ENCODE data around the gene GPHN. TPM values are rescaled to one million over a fixed set of nuclear protein-coding genes. Genes with fewer than 3 reads are reported as not detected.

The GPHN gene
- total RNA-seq, 3 donors from 2014 or later, result 26.2 to 30.7 (median 28.4) TPM

DNA sequence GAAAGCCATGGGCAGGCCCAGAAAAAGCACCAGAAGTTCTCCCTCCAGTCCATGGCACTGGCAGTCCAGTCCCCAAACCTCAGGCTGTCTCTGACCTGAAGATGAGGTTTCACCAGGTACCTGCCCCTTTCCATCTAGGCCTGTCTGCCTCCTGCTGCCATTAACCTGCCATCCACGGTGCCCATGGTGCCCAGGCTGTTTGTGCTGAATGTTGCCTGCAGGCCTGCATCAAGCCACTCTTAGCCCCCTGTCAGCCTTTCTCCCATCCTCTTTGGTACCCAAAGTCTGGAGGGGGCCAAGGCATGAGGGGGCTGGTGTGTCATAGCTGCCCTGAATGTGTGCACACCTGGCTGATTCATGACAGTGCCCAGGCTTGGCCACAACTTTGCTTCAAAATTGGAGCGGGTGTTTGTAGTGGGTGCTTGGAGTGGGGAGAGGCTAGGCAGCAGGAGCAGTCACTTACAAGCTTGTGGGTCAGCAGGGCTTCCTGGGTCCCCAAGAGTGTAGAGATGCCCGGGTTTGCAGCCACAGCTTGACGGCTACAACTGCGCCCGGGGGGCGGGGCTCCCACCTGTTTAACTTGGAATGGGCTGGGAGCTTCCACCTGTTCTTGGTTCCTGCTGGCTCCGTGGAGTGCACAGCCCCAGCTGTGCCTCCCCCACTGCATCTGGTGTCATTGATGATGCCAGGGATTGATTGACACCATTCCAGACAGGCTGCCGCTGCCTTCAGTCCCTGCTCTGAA, 88.5 kb downstream of the GPHN start:
- DNase-seq (no peak), ATAC-seq (no peak)
- Mint-ChIP-seq H3K9me3 (peaks cover 15% of the 10 kb centered on the region), H3K4me3 (no peak overlapping the region), H3K27me3 (ENCODE audit: low read depth) (no peaks in the 10 kb centered on the region), H3K36me3 (ENCODE audit: insufficient read depth) (peaks cover 4% of the 10 kb centered on the region), H3K4me1 (ENCODE audit: low read depth) (no peaks in the 10 kb centered on the region)

DNA sequence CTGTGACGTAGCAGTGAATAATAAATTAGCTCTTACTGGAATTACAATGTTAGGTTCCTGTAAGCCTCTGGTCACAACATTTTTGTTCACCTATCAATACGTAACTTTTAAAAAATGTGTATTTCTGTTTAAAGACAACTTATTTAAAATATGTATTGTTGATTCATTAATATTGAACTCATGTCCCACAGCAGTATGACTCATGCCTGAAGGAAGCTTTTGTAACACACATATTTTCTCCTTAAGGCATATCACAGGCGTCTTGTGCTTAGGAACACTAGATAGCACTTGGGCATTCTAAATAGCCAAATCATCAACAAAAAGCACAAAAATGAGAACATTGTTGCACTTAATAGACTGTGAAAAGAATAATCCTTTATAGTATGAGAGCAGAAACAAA, 92.5 kb downstream of the GPHN start:
- Mint-ChIP-seq H3K9me3 (peaks cover 4% of the 10 kb centered on the region), H3K4me1 (ENCODE audit: low read depth) (peaks cover 9% of the 10 kb centered on the region), H3K36me3 (ENCODE audit: insufficient read depth) (no peaks in the 10 kb centered on the region), H3K4me3 (no peak overlapping the region), H3K27me3 (ENCODE audit: low read depth) (no peaks in the 10 kb centered on the region)
- ATAC-seq, result no peak
- DNase-seq, result no peak

DNA sequence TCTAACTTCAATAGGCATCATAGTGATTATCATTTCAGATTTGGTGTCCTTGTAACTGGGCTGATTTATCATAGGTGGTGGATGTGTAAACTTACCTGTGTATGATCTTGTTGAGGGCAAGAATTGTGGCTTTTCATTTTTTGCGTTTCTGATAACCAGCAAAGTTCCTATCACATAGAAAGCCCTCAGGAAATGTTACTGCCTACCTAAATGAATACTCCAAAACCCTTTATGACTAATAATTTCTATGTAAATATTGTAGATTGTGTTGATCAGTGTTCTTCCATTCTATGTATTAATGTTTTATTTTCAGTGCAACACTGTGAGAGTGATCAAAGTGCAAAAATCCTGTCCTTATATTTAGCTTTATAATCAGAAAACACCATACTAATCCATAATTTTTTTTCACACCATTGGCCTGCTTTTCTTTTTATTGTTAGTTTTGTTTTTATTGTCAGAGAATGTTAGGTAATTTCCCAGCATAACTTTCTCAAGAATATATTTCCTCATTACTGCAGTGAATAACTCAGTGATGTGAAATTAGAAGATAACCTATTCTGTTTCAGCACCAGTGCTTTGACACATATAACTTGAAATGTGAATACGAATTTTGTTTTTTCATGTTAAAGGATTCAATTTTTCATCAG, 94.1 kb downstream of the GPHN start:
- no peak for DNase-seq
- Mint-ChIP-seq H3K9me3 (peaks cover 13% of the 10 kb centered on the region), H3K36me3 (ENCODE audit: insufficient read depth) (no peaks in the 10 kb centered on the region), H3K27me3 (ENCODE audit: low read depth) (no peaks in the 10 kb centered on the region), H3K4me1 (ENCODE audit: low read depth) (peaks cover 18% of the 10 kb centered on the region), H3K4me3 (no peak overlapping the region)
- peak; percentile 25 to 43 for ATAC-seq

DNA sequence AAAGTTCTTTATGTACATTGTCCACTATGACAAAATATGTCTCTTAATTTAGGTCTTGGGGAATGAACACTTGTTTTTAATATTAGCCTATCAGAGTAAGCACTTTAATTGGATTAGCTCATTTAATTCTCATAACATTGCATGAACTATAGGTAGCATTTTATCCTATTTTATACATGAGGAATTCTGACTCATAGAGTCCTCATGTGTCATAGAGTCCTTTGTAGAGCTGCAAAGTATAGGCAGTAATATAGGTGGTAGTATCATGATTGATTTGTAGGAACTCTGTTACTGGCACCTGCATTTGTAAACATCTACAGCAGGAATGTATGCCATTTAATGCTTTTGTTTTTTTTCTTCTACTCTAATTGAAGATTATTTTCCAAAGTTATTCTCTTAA, 96.0 kb downstream of the GPHN start:
- ATAC-seq, result no peak
- H3K9me3 Mint-ChIP-seq, result peaks cover 26% of the 10 kb centered on the region
- no peak overlapping the region for H3K4me3 Mint-ChIP-seq
- H3K36me3 Mint-ChIP-seq (ENCODE audit: insufficient read depth), result peaks cover 3% of the 10 kb centered on the region
- DNase-seq, result no peak
- H3K27me3 Mint-ChIP-seq (ENCODE audit: low read depth), result no peaks in the 10 kb centered on the region
- H3K4me1 Mint-ChIP-seq (ENCODE audit: low read depth), result peaks cover 27% of the 10 kb centered on the region

DNA sequence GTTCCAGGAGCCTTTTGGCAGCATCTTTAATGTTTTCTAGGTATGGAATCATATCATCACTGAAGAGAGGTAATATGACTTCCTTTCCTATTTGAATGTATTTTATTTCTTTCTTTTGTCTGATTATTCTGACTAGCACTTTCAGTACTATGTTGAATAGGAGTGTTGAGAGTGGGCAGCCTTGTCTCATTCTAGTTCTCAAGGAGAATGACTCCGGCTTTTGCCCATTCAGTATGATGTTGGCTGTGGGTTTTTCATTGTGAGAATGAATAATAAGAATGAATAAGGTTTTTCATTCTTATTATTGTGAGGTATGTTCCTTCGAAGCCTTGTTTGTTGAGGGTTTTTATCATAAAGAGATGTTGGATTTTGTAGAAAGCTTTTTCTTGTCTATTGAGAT, 98.9 kb downstream of the GPHN start:
- no peaks in the 10 kb centered on the region for H3K27me3 Mint-ChIP-seq (ENCODE audit: low read depth)
- peaks cover 5% of the 10 kb centered on the region for H3K36me3 Mint-ChIP-seq (ENCODE audit: insufficient read depth)
- H3K9me3 Mint-ChIP-seq, result peaks cover 47% of the 10 kb centered on the region
- DNase-seq (no peak), ATAC-seq (peak; percentile 57 to 66)
- H3K4me3 Mint-ChIP-seq, result peak overlapping the region; percentile 13
- H3K4me1 Mint-ChIP-seq (ENCODE audit: low read depth), result peaks cover 43% of the 10 kb centered on the region

DNA sequence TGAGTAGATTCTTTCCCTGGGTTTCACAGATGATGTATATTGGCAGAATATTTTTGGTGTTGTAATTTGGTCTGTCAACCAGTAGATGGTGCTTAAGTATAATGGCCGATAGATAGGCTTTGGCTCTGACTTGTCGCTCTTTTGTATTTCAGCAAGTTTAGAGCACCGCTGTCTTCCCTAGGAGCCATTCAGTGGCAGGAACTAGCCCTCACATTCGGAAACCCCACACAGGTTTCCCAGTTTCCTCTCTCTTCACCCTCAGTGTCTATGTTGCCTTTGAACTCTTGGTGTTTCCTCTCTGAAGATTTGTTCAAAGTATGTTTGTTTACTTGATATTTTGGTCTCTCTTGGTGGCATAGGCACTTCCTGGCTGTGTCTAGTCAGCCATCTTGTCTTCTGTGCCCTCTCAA, 102.2 kb downstream of the GPHN start:
- DNase-seq (no peak), ATAC-seq (no peak)
- peaks cover 7% of the 10 kb centered on the region for H3K36me3 Mint-ChIP-seq (ENCODE audit: insufficient read depth)
- peaks cover 49% of the 10 kb centered on the region for H3K9me3 Mint-ChIP-seq
- H3K27me3 Mint-ChIP-seq (ENCODE audit: low read depth), result no peaks in the 10 kb centered on the region
- H3K4me3 Mint-ChIP-seq, result peak overlapping the region; percentile 7
- peaks cover 37% of the 10 kb centered on the region for H3K4me1 Mint-ChIP-seq (ENCODE audit: low read depth)

DNA sequence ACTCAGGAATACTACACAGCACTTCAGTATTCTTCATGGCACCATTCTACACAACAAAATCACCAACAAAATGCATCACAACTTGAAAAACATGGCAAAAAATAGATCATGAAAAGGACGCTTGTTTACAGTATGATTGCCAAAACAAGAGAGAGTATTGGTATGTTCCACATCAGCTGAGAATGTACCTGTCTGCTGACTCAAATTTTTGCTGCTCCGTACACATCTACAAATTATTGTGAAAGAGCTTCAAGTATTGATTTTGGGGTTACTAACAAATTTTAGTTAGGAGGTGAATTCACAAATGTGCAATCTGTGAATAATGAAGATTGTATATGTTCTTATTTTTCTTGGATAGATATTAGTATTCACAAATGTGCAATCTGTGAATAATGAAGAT, 105.4 kb downstream of the GPHN start:
- Mint-ChIP-seq H3K4me3 (no peak overlapping the region), H3K27me3 (ENCODE audit: low read depth) (no peaks in the 10 kb centered on the region), H3K4me1 (ENCODE audit: low read depth) (peaks cover 19% of the 10 kb centered on the region), H3K9me3 (peaks cover 48% of the 10 kb centered on the region), H3K36me3 (ENCODE audit: insufficient read depth) (peaks cover 12% of the 10 kb centered on the region)
- no peak for DNase-seq
- ATAC-seq, result no peak

DNA sequence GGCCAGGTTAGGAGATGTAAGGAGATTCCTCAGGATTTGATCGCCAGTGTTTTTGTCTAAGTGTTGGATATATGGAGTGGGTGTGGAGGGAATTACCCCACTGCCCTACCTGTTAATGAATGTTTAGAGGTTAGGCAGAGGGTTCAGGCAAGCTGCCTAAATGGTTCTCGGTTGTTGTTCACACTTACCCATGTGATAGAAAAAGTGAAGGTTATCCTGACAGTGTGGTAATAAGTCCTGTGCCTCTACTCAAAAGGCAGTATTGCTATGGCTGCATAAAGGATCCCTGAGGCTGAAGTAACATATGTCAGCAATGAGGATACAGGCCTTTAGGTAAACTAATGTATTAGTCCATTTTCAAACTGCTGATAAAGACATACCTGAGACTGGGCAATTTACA, 112.0 kb downstream of the GPHN start:
- H3K9me3 Mint-ChIP-seq, result peaks cover 31% of the 10 kb centered on the region
- H3K4me3 Mint-ChIP-seq, result no peak overlapping the region
- H3K4me1 Mint-ChIP-seq (ENCODE audit: low read depth), result peaks cover 10% of the 10 kb centered on the region
- H3K27me3 Mint-ChIP-seq (ENCODE audit: low read depth), result no peaks in the 10 kb centered on the region
- ATAC-seq, result no peak
- no peak for DNase-seq
- peaks cover 12% of the 10 kb centered on the region for H3K36me3 Mint-ChIP-seq (ENCODE audit: insufficient read depth)

DNA sequence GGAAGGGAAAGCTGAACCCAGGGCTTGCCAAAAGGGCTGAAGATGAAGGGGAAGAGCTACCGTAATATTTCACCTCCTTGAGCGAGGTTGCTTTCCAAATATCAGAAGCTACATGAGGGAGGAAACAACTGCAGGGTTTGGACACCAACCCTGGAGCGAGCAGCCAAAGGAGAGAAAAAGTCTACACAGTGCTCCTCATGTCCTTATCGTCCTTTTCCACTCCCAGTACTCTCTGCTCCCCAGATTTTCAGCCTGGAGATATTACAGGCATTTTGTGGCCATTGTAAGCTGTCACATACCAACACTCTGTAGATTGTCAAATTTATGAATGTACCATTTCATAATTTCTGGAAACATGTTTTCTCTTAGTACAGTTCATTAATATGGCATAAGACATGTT, 115.9 kb downstream of the GPHN start:
- Mint-ChIP-seq H3K9me3 (peaks cover 5% of the 10 kb centered on the region), H3K36me3 (ENCODE audit: insufficient read depth) (peaks cover 5% of the 10 kb centered on the region), H3K4me1 (ENCODE audit: low read depth) (peaks cover 6% of the 10 kb centered on the region), H3K27me3 (ENCODE audit: low read depth) (no peaks in the 10 kb centered on the region), H3K4me3 (no peak overlapping the region)
- no peak for ATAC-seq
- DNase-seq, result no peak

DNA sequence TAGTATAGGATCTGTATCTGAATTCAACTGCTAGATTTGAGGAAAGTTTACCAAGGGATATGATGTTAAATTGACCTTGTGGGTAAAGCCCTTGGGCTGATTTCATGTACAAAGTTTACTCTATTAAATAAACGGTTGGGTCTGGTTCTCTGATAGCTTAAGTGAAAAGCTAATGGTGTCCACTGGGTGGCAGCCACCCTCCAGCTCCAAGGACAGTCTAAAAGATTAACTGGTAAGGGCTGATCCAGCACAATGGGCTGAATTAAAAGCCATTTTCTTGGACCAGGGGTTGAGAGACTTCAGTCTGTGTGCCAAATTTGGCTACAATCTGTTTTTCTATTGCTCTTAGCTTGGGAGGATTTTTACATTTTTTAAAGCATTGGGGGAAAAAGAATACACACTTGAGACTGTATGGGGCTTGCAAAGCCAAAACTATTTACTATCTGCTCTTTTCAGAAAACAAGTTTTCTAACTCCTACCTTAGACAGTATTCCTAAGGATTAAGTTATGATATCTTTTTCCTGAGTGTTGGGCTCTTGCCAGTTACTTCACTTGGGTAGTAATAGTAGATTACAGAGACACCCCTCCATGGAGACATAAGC, 116.5 kb downstream of the GPHN start:
- ATAC-seq (peak; percentile 46 to 50), DNase-seq (no peak)
- Mint-ChIP-seq H3K4me3 (no peak overlapping the region), H3K36me3 (ENCODE audit: insufficient read depth) (peaks cover 5% of the 10 kb centered on the region), H3K27me3 (ENCODE audit: low read depth) (no peaks in the 10 kb centered on the region), H3K9me3 (peaks cover 4% of the 10 kb centered on the region), H3K4me1 (ENCODE audit: low read depth) (peaks cover 5% of the 10 kb centered on the region)

DNA sequence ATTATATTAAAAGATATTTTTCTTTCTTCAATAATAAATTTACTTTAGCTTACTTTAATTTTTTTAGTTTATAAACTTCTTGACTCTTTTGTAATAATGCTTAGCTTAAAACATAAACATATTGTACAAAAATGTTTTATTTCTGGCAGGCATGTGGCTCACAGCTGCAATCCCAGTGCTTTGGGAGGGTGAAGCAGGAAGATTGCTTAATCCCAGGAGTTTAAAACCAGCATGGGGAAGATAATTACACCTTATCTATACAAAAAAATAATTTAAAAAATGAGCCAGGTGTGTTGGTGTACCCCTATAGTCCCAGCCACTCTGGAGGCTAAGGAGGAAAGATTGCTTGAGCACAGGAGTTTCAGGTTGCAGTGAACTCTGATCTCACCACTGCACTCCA, 120.7 kb downstream of the GPHN start:
- DNase-seq (no peak), ATAC-seq (no peak)
- peaks cover 9% of the 10 kb centered on the region for H3K9me3 Mint-ChIP-seq
- H3K4me3 Mint-ChIP-seq, result no peak overlapping the region
- peaks cover 5% of the 10 kb centered on the region for H3K4me1 Mint-ChIP-seq (ENCODE audit: low read depth)
- H3K36me3 Mint-ChIP-seq (ENCODE audit: insufficient read depth), result peaks cover 11% of the 10 kb centered on the region
- H3K27me3 Mint-ChIP-seq (ENCODE audit: low read depth), result no peaks in the 10 kb centered on the region

DNA sequence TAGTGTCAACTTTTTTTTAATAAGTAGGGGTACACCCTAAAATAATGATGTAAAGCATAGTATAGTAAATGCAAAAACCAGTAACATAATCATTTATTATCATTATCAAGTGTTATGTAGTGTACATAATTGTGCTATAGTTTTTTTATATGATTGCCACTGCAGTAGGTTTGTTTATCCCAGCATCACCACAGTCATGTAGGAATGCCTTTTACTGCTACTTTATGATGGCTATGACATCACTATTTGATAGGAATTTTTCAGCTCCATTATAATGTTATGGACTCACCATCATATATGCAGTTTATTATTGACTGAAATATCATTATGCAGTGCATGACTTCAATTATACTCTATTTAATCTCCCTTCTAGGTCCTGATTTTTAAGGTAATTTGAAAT, 121.6 kb downstream of the GPHN start:
- peaks cover 6% of the 10 kb centered on the region for H3K4me1 Mint-ChIP-seq (ENCODE audit: low read depth)
- DNase-seq, result no peak
- peaks cover 9% of the 10 kb centered on the region for H3K9me3 Mint-ChIP-seq
- no peak overlapping the region for H3K4me3 Mint-ChIP-seq
- no peak for ATAC-seq
- H3K27me3 Mint-ChIP-seq (ENCODE audit: low read depth), result no peaks in the 10 kb centered on the region
- peaks cover 11% of the 10 kb centered on the region for H3K36me3 Mint-ChIP-seq (ENCODE audit: insufficient read depth)

DNA sequence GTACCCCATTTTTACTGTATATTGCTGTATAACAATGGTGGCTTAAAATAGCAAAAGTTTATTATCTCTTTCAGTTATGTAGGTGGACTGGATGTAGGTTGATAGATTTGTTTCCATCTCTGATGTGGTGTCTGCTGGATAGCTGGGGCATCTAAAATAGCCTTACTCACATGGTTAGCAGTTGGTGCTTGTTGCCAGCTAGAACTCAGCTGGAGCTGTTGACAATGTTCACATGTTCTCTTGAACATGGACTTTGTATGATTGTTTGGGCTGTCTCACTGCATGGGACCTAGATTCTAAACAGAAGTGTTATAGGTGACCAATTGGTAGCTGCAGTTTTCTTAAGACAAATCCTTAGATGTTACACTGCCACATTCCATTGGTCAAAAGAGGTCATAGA, 126.9 kb downstream of the GPHN start:
- peaks cover 9% of the 10 kb centered on the region for H3K9me3 Mint-ChIP-seq
- peaks cover 10% of the 10 kb centered on the region for H3K36me3 Mint-ChIP-seq (ENCODE audit: insufficient read depth)
- no peak overlapping the region for H3K4me3 Mint-ChIP-seq
- DNase-seq (no peak), ATAC-seq (no peak)
- peaks cover 10% of the 10 kb centered on the region for H3K4me1 Mint-ChIP-seq (ENCODE audit: low read depth)
- H3K27me3 Mint-ChIP-seq (ENCODE audit: low read depth), result no peaks in the 10 kb centered on the region

DNA sequence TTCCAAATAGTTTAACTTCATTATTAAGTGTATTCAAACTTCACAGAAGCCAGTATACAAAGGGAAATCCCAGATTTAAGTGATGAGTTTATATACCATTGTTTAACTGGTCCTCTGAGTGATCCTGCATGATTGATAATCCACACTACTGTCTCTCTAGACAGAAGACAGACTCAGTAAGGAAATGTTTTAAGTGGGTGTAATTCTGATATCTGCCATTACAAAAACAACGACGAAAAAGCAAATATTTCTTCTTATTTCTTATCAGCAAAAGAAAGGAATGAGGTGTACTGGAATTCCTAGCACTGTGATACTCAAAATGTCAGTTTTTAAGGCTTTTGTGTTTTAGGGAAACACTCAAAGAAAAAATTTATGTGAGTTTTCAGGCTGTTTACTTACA, 127.5 kb downstream of the GPHN start:
- no peak for ATAC-seq

DNA sequence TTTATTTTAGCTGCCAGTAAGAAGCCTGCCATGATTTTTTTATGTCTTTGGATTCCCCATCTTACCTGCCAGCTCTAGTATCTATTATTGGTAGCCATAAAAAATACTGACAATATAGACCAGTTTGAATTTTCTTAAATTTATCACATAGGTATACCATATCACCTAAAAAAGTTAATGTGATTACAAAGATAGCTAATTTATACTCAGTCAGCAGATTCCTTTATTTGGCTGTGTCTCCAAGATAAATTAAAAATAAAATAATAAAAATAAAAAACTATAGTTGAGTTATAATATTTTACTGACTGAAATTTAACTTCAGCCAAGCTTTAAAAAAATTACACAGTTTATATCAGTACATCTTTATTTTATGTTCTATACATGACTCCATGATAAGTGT, 128.3 kb downstream of the GPHN start:
- peaks cover 7% of the 10 kb centered on the region for H3K4me1 Mint-ChIP-seq (ENCODE audit: low read depth)
- DNase-seq, result no peak
- no peak overlapping the region for H3K4me3 Mint-ChIP-seq
- no peak for ATAC-seq
- H3K36me3 Mint-ChIP-seq (ENCODE audit: insufficient read depth), result peaks cover 6% of the 10 kb centered on the region
- no peaks in the 10 kb centered on the region for H3K27me3 Mint-ChIP-seq (ENCODE audit: low read depth)
- H3K9me3 Mint-ChIP-seq, result peaks cover 5% of the 10 kb centered on the region

More for the DNA sequence above, 127.5 kb downstream of the GPHN start:
- no peak for DNase-seq
- no peaks in the 10 kb centered on the region for H3K27me3 Mint-ChIP-seq (ENCODE audit: low read depth)
- H3K9me3 Mint-ChIP-seq, result peaks cover 5% of the 10 kb centered on the region
- no peak overlapping the region for H3K4me3 Mint-ChIP-seq
- H3K4me1 Mint-ChIP-seq (ENCODE audit: low read depth), result peaks cover 7% of the 10 kb centered on the region
- H3K36me3 Mint-ChIP-seq (ENCODE audit: insufficient read depth), result peaks cover 6% of the 10 kb centered on the region

Measured in activated T-cell treated with anti-CD3 and anti-CD28 coated beads, Interleukin-2, amount 50 U/mL, for 4 hours (primary cell).